BLaER1 (cell line): ENCODE measurements around the gene FIBCD1.

Experiments
- H3K27ac ChIP-seq: shearing (Covaris generic); formaldehyde crosslinking; 2 replicates; pipeline ENCODE4 v1.8.1; 2022
- H3K27me3 ChIP-seq: shearing (Covaris generic); formaldehyde crosslinking; 2 replicates; pipeline ENCODE4 v1.8.1; 2022
- H3K36me3 ChIP-seq: shearing (Covaris generic); formaldehyde crosslinking; 2 replicates; pipeline ENCODE4 v1.8.1; 2022
- H3K4me1 ChIP-seq: shearing (Covaris generic); formaldehyde crosslinking; 2 replicates; pipeline ENCODE4 v1.8.1; 2022
- H3K4me2 ChIP-seq: shearing (Covaris generic); formaldehyde crosslinking; 2 replicates; pipeline ENCODE4 v1.8.1; 2022
- H3K4me3 ChIP-seq: shearing (Covaris generic); formaldehyde crosslinking; 2 replicates; pipeline ENCODE4 v1.8.1; 2022
- H3K9ac ChIP-seq: shearing (Covaris generic); formaldehyde crosslinking; 2 replicates; pipeline ENCODE4 v1.8.1; 2022
- H3K9me3 ChIP-seq: shearing (Covaris generic); formaldehyde crosslinking; 2 replicates; pipeline ENCODE4 v1.8.1; 2022
- H4K20me1 ChIP-seq: shearing (Covaris generic); formaldehyde crosslinking; 2 replicates; pipeline ENCODE4 v1.8.1; 2022
- Cebpa-rat ChIP-seq: shearing (Covaris generic); IDR thresholded peaks from 2 replicates; pipeline ENCODE4 v1.8.1; 2022

FIBCD1 gene

GRCh38 chr9:130945173-130945572, 6.1 kb upstream of the FIBCD1 start:
- Histone ChIP-seq H3K4me1 (no peaks in the 10 kb centered on the region), H3K27ac (no peak overlapping the region), H3K4me3 (no peak overlapping the region), H3K4me2 (no peak overlapping the region), H3K9me3 (peaks cover 4% of the 10 kb centered on the region; the same call in 1 of the 2 replicates), H4K20me1 (peaks cover 9% of the 10 kb centered on the region), H3K36me3 (no peaks in the 10 kb centered on the region), H3K27me3 (peaks cover 20% of the 10 kb centered on the region), H3K9ac (no peak overlapping the region)
- TF ChIP-seq Cebpa-rat, result no peak

GRCh38 chr9:130944510-130945058, 5.5 kb upstream of the FIBCD1 start:
- Histone ChIP-seq H3K27me3 (peaks cover 26% of the 10 kb centered on the region), H3K36me3 (no peaks in the 10 kb centered on the region), H4K20me1 (peaks cover 13% of the 10 kb centered on the region), H3K9ac (no peak overlapping the region), H3K4me3 (no peak overlapping the region), H3K27ac (no peak overlapping the region), H3K4me1 (peaks cover under 1% of the 10 kb centered on the region), H3K4me2 (no peak overlapping the region), H3K9me3 (peaks cover 4% of the 10 kb centered on the region; the same call in 1 of the 2 replicates)
- TF ChIP-seq Cebpa-rat, result no peak

- Histone ChIP-seq H3K27ac (no peak overlapping the region), H3K9ac (no peak overlapping the region), H3K9me3 (no peaks in the 10 kb centered on the region), H4K20me1 (peaks cover 21% of the 10 kb centered on the region), H3K4me2 (no peak overlapping the region), H3K27me3 (peaks cover 34% of the 10 kb centered on the region), H3K4me3 (no peak overlapping the region), H3K4me1 (peaks cover 9% of the 10 kb centered on the region), H3K36me3 (no peaks in the 10 kb centered on the region)
- TF ChIP-seq Cebpa-rat, result no peak
Observed at GRCh38 chr9:130943777-130944176, 4.7 kb upstream of the FIBCD1 start.

GRCh38 chr9:130943221-130943620, 4.2 kb upstream of the FIBCD1 start:
- no peak overlapping the region for H3K4me2 ChIP-seq
- TF ChIP-seq Cebpa-rat, result no peak
- peaks cover 14% of the 10 kb centered on the region for H3K4me1 ChIP-seq

GRCh38 chr9:130942679-130943078, 3.6 kb upstream of the FIBCD1 start:
- peak; percentile 30; the same call in 1 of the 2 replicates for TF ChIP-seq Cebpa-rat
- peaks cover 20% of the 10 kb centered on the region for H3K4me1 ChIP-seq
- peaks cover 45% of the 10 kb centered on the region for H3K27me3 ChIP-seq
- H3K4me2 ChIP-seq, result no peak overlapping the region
- H3K9me3 ChIP-seq, result no peaks in the 10 kb centered on the region
- H4K20me1 ChIP-seq, result peaks cover 32% of the 10 kb centered on the region
- H3K4me3 ChIP-seq, result no peak overlapping the region
- H3K9ac ChIP-seq, result no peak overlapping the region
- H3K27ac ChIP-seq, result no peak overlapping the region
- H3K36me3 ChIP-seq, result no peaks in the 10 kb centered on the region

More at GRCh38 chr9:130943221-130943620, 4.2 kb upstream of the FIBCD1 start:
- H3K36me3 ChIP-seq, result no peaks in the 10 kb centered on the region
- no peak overlapping the region for H3K4me3 ChIP-seq
- H3K27ac ChIP-seq, result no peak overlapping the region
- H3K27me3 ChIP-seq, result peaks cover 40% of the 10 kb centered on the region
- H3K9me3 ChIP-seq, result no peaks in the 10 kb centered on the region
- H4K20me1 ChIP-seq, result peaks cover 27% of the 10 kb centered on the region
- H3K9ac ChIP-seq, result no peak overlapping the region

GRCh38 chr9:130942084-130942483, 3.0 kb upstream of the FIBCD1 start:
- Histone ChIP-seq H3K4me3 (no peak overlapping the region), H3K27me3 (peaks cover 51% of the 10 kb centered on the region), H3K27ac (no peak overlapping the region), H3K36me3 (no peaks in the 10 kb centered on the region), H3K4me1 (peaks cover 26% of the 10 kb centered on the region), H3K9ac (no peak overlapping the region), H4K20me1 (peaks cover 38% of the 10 kb centered on the region), H3K9me3 (no peaks in the 10 kb centered on the region), H3K4me2 (no peak overlapping the region)
- no peak for TF ChIP-seq Cebpa-rat

- peaks cover 56% of the 10 kb centered on the region for H3K27me3 ChIP-seq
- H3K36me3 ChIP-seq, result no peaks in the 10 kb centered on the region
- no peak for TF ChIP-seq Cebpa-rat
- H3K27ac ChIP-seq, result no peak overlapping the region
- peak overlapping the region; percentile 33; the same call in 1 of the 2 replicates for H3K4me2 ChIP-seq
- H3K4me1 ChIP-seq, result peaks cover 37% of the 10 kb centered on the region
- peaks cover 44% of the 10 kb centered on the region for H4K20me1 ChIP-seq
- no peak overlapping the region for H3K9ac ChIP-seq
- no peak overlapping the region for H3K4me3 ChIP-seq
- no peaks in the 10 kb centered on the region for H3K9me3 ChIP-seq
Observed at GRCh38 chr9:130940693-130941576, 1.9 kb upstream of the FIBCD1 start.

- TF ChIP-seq Cebpa-rat, result no peak
- Histone ChIP-seq H3K36me3 (no peaks in the 10 kb centered on the region), H3K9me3 (no peaks in the 10 kb centered on the region), H3K4me3 (no peak overlapping the region), H3K27me3 (peaks cover 61% of the 10 kb centered on the region), H4K20me1 (peaks cover 44% of the 10 kb centered on the region), H3K4me2 (no peak overlapping the region), H3K9ac (no peak overlapping the region), H3K4me1 (peaks cover 45% of the 10 kb centered on the region), H3K27ac (no peak overlapping the region)
Observed at GRCh38 chr9:130940027-130940549, 1.0 kb upstream of the FIBCD1 start.

- H3K4me1 ChIP-seq, result peaks cover 51% of the 10 kb centered on the region
- H3K27ac ChIP-seq, result no peak overlapping the region
- peaks cover 49% of the 10 kb centered on the region for H4K20me1 ChIP-seq
- H3K9ac ChIP-seq, result peak overlapping the region; percentile 62; the same call in 1 of the 2 replicates
- peaks cover 67% of the 10 kb centered on the region for H3K27me3 ChIP-seq
- TF ChIP-seq Cebpa-rat, result no peak
- H3K4me2 ChIP-seq, result peak overlapping the region; percentile 99
- H3K4me3 ChIP-seq, result peak overlapping the region; percentile 70
- H3K36me3 ChIP-seq, result no peaks in the 10 kb centered on the region
- no peaks in the 10 kb centered on the region for H3K9me3 ChIP-seq
Observed at GRCh38 chr9:130939405-130940026, 469 bp upstream of the FIBCD1 start.
